ENCODE measurements around the gene CPLANE2.

The CPLANE2 gene

GRCh38 chr1:16243936-16244649 is 7.1 kb upstream of the CPLANE2 start:
- no peak overlapping the region for H3K27ac ChIP-seq
- TF ChIP-seq CTCF (conservative IDR thresholded peaks at IDR 0.05), result peak; percentile 75
- TF ChIP-seq ZFX (IDR thresholded peaks at IDR 0.05), result no peak

- no peak overlapping the region for H3K27ac ChIP-seq
- no peak for TF ChIP-seq ZFX (IDR thresholded peaks at IDR 0.05)
- TF ChIP-seq CTCF (conservative IDR thresholded peaks at IDR 0.05), result no peak
These were observed 6.2 kb upstream of the CPLANE2 start for GRCh38 chr1:16243215-16243610.

- TF ChIP-seq ZFX (IDR thresholded peaks at IDR 0.05) (no peak), CTCF (conservative IDR thresholded peaks at IDR 0.05) (no peak)
- H3K27ac ChIP-seq, result no peak overlapping the region
These were observed 5.7 kb upstream of the CPLANE2 start for GRCh38 chr1:16242556-16243214.

- no peak overlapping the region for H3K27ac ChIP-seq
- no peak for TF ChIP-seq ZFX (IDR thresholded peaks at IDR 0.05)
- TF ChIP-seq CTCF (conservative IDR thresholded peaks at IDR 0.05), result no peak
These were observed 4.3 kb upstream of the CPLANE2 start for GRCh38 chr1:16241221-16241708.

- no peak overlapping the region for H3K27ac ChIP-seq
- TF ChIP-seq ZFX (IDR thresholded peaks at IDR 0.05), result no peak
- no peak for TF ChIP-seq CTCF (conservative IDR thresholded peaks at IDR 0.05)
These were observed 3.0 kb upstream of the CPLANE2 start for GRCh38 chr1:16239972-16240491.

GRCh38 chr1:16237343-16237830 is 404 bp upstream of the CPLANE2 start:
- TF ChIP-seq ZFX (IDR thresholded peaks at IDR 0.05) (no peak), CTCF (conservative IDR thresholded peaks at IDR 0.05) (no peak)
- H3K27ac ChIP-seq, result peak overlapping the region; percentile 86

- TF ChIP-seq ZFX (IDR thresholded peaks at IDR 0.05) (no peak), CTCF (conservative IDR thresholded peaks at IDR 0.05) (no peak; the same call in 1 of the 2 replicates)
- H3K27ac ChIP-seq, result peak overlapping the region; percentile 86
These were observed 956 bp downstream of the CPLANE2 start for GRCh38 chr1:16235944-16236510.
